Cardiac fibroblast (primary cell): Measurements from ENCODE around the gene TECPR2.

ENCODE experiments used
- DNase-seq, 2 donors: peaks; one replicate each; pipeline versions ENCODE4 v3.0.0 to v3.0.0-alpha.2; 2010; ENCODE audit warnings: low read depth in 2 of 2
- H3K4me3 ChIP-seq, 2 donors: replicated peaks in 1 of 2; 1 replicate in 1 of 2; 2 replicates in 1 of 2; pipeline ENCODE4 v1.5.1; 2011; ENCODE audit warnings: low read depth in 2 of 2, low read length in 2 of 2, mild to moderate bottlenecking in 2 of 2, moderate library complexity in 1 of 2
- CTCF ChIP-seq: IDR thresholded peaks from one replicate; pipeline ENCODE4 v1.5.1; 2011; ENCODE audit warnings: low read depth, mild to moderate bottlenecking, low read length, inconsistent platforms

The TECPR2 gene

GRCh38 chr14:102491786-102492530, 129.2 kb downstream of the TECPR2 start:
- H3K4me3 ChIP-seq, result no peak overlapping the region
- no peak for TF ChIP-seq CTCF
- no peak for DNase-seq

- no peak for TF ChIP-seq CTCF
- no peak overlapping the region for H3K4me3 ChIP-seq
- no peak for DNase-seq
These were observed 129.8 kb downstream of the TECPR2 start for GRCh38 chr14:102492531-102492910.

- TF ChIP-seq CTCF, result no peak
- no peak overlapping the region for H3K4me3 ChIP-seq
- DNase-seq, result no peak
These were observed 130.4 kb downstream of the TECPR2 start for GRCh38 chr14:102493096-102493495.

GRCh38 chr14:102493585-102493984, 130.8 kb downstream of the TECPR2 start:
- H3K4me3 ChIP-seq, result no peak overlapping the region
- no peak for DNase-seq
- TF ChIP-seq CTCF, result no peak

- no peak for TF ChIP-seq CTCF
- H3K4me3 ChIP-seq, result no peak overlapping the region
- DNase-seq, result no peak
These were observed 133.0 kb downstream of the TECPR2 start for GRCh38 chr14:102495491-102496330.

GRCh38 chr14:102496331-102496691, 133.6 kb downstream of the TECPR2 start:
- TF ChIP-seq CTCF, result no peak
- no peak overlapping the region for H3K4me3 ChIP-seq

More at GRCh38 chr14:102496331-102496691, 133.6 kb downstream of the TECPR2 start:
- no peak for DNase-seq
